Measurements from ENCODE around the gene TAS1R3. TPM values are rescaled to one million over a fixed set of nuclear protein-coding genes. Genes with fewer than 3 reads are reported as not detected.

Gene TAS1R3
- total RNA-seq, 1 donor from 2014 or later = not detected

DNA sequence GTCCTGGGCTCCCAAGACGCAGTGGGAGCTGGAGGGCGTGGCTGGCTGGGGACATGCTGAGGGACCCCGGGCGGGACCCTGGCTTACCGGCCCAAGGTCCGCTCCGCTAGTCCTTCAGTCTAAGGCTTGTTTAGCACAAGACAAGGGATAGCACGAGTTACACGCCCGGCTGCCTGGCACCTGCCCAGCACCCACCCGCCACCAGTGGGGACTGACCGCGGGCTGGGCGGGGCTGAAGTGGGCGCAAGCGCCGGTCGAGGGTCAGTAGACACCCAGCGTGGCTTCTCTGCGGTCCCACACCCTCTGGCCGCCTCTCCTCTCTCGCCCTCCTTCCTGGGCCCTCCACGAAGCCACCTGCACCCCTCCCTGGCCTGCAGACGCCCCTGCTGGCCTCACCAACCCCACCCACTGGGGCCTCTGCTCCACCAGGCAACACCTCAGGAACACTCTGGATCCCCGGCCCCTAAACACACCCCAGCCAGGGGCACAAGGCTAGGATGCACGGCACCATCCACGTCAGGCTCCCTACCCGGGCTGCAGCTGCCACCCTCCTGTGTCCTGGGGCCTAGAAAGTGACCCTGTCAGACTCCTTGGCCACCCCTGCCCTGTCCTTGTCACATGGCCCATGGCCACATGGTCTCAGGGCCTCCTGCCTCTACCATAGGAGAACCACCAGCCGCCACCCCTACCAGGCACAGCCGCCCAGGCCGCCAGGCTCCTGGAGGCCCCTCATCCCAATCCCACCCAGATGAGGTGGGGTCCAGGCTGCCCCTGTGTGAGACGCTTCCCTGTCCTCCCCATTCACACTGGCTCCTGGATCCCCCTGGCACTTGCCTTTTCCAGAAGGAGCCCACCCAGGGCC is 6.1 kb downstream of the TAS1R3 start:
- Histone ChIP-seq H3K4me1 (no peaks in the 10 kb centered on the region), H3F3A (ENCODE audit: low read depth) (peaks cover 12% of the 10 kb centered on the region), H3K27me3 (no peaks in the 10 kb centered on the region), H2AFZ (replicated peaks) (no peak overlapping the region), H3K79me2 (ENCODE audit: low read depth) (no peaks in the 10 kb centered on the region), H3K4me2 (no peak overlapping the region), H3K9ac (no peak overlapping the region), H4K20me1 (ENCODE audit: low read depth) (peaks cover 48% of the 10 kb centered on the region), H3K36me3 (no peaks in the 10 kb centered on the region), H3K9me3 (ENCODE audit: low read depth) (no peaks in the 10 kb centered on the region), H3K27ac (no peak overlapping the region), H3K4me3 (no peak overlapping the region)
- Mint-ChIP-seq H3K27ac (no peak overlapping the region), H3K4me1 (no peaks in the 10 kb centered on the region), H3K4me3 (no peak overlapping the region), H3K36me3 (peaks cover 10% of the 10 kb centered on the region), H3K27me3 (ENCODE audit: insufficient read depth, low read depth) (peaks cover 9% of the 10 kb centered on the region), H3K9me3 (no peaks in the 10 kb centered on the region)
- no peak for DNase-seq (ENCODE audit: low spot score)
- no peak for TF ChIP-seq EZH2 (IDR thresholded peaks at IDR 0.05)

DNA sequence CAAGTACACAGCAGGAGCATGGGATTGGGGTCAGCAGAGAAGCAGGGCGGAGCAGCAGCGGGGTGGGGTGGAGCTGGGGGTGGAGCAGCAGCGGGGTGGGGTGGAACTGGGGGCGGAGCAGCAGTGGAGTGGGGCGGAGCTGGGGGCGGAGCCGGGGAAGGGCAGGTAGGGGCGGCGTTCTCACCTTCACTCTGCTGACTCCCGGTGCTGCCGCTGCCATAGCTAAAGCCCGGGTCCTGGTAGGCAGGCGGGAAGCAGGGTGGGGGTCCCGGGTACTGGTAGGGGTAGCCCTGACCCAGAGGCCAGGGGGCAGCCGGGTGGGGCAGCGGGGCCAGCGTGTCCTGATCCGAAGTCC is 6.7 kb downstream of the TAS1R3 start:
- Histone ChIP-seq H3K9ac (no peak overlapping the region), H3K4me2 (no peak overlapping the region), H3K79me2 (ENCODE audit: low read depth) (no peaks in the 10 kb centered on the region), H3K27me3 (no peaks in the 10 kb centered on the region), H3K4me1 (no peaks in the 10 kb centered on the region), H3F3A (ENCODE audit: low read depth) (peaks cover 12% of the 10 kb centered on the region), H3K4me3 (no peak overlapping the region), H3K36me3 (no peaks in the 10 kb centered on the region), H3K27ac (no peak overlapping the region), H3K9me3 (ENCODE audit: low read depth) (no peaks in the 10 kb centered on the region), H4K20me1 (ENCODE audit: low read depth) (peaks cover 48% of the 10 kb centered on the region), H2AFZ (replicated peaks) (no peak overlapping the region)
- H3K9me3 Mint-ChIP-seq = no peaks in the 10 kb centered on the region
- H3K4me3 Mint-ChIP-seq = no peak overlapping the region
- H3K27ac Mint-ChIP-seq = no peak overlapping the region
- H3K36me3 Mint-ChIP-seq = peaks cover 10% of the 10 kb centered on the region
- no peak for TF ChIP-seq EZH2 (IDR thresholded peaks at IDR 0.05)
- no peak for TF ChIP-seq CTCF (IDR thresholded peaks at IDR 0.05)
- no peak for TF ChIP-seq EZH2phosphoT487 (IDR thresholded peaks at IDR 0.05)
- no peaks in the 10 kb centered on the region for H3K4me1 Mint-ChIP-seq
- H3K27me3 Mint-ChIP-seq (ENCODE audit: insufficient read depth, low read depth) = peaks cover 9% of the 10 kb centered on the region
- no peak for DNase-seq (ENCODE audit: low spot score)

GRCh38 chr1:1338278-1338677 is 7.2 kb downstream of the TAS1R3 start:
- Mint-ChIP-seq H3K4me1 (no peaks in the 10 kb centered on the region), H3K9me3 (no peaks in the 10 kb centered on the region), H3K36me3 (peaks cover 10% of the 10 kb centered on the region), H3K4me3 (no peak overlapping the region), H3K27me3 (ENCODE audit: insufficient read depth, low read depth) (peaks cover 9% of the 10 kb centered on the region), H3K27ac (no peak overlapping the region)
- TF ChIP-seq EZH2phosphoT487 (IDR thresholded peaks at IDR 0.05) = no peak
- no peak for TF ChIP-seq EZH2 (IDR thresholded peaks at IDR 0.05)
- no peak for TF ChIP-seq CTCF (IDR thresholded peaks at IDR 0.05)
- Histone ChIP-seq H3K4me2 (no peak overlapping the region), H2AFZ (replicated peaks) (no peak overlapping the region), H4K20me1 (ENCODE audit: low read depth) (peaks cover 47% of the 10 kb centered on the region), H3K36me3 (no peaks in the 10 kb centered on the region), H3K79me2 (ENCODE audit: low read depth) (no peaks in the 10 kb centered on the region), H3K9me3 (ENCODE audit: low read depth) (no peaks in the 10 kb centered on the region), H3K4me3 (no peak overlapping the region), H3K27me3 (no peaks in the 10 kb centered on the region), H3K4me1 (no peaks in the 10 kb centered on the region), H3K9ac (no peak overlapping the region), H3K27ac (no peak overlapping the region), H3F3A (ENCODE audit: low read depth) (peaks cover 12% of the 10 kb centered on the region)
- DNase-seq (ENCODE audit: low spot score) = no peak

DNA sequence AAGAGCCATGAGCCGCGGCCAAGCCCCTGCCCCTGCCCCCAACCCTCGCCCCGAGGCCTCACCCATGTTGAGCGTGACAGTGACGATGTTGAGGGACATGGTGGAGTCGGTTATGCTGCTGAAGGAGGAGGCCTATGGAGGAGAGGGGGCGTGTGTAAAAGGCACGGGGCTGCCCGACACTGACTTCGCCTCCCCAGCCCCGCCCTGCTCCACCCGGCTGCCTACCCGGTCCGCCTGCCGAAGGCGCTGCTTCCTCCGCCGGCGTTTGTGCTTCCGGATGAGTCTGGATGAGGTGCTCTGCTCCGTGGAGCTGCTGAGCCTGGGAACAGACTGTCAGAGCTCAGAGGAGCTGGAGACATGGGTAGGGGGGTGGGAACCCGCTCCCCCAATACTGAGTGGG is 9.1 kb downstream of the TAS1R3 start:
- no peaks in the 10 kb centered on the region for H3K4me1 ChIP-seq
- H3K4me3 Mint-ChIP-seq = no peak overlapping the region
- peaks cover 2% of the 10 kb centered on the region for H3K27me3 Mint-ChIP-seq (ENCODE audit: insufficient read depth, low read depth)
- no peak for TF ChIP-seq CTCF (IDR thresholded peaks at IDR 0.05)
- no peak for TF ChIP-seq EZH2phosphoT487 (IDR thresholded peaks at IDR 0.05)
- no peak for TF ChIP-seq EZH2 (IDR thresholded peaks at IDR 0.05)
- no peak overlapping the region for H3K27ac Mint-ChIP-seq
- no peak overlapping the region for H3K27ac ChIP-seq
- no peak overlapping the region for H2AFZ ChIP-seq (replicated peaks)
- H3K9me3 Mint-ChIP-seq = no peaks in the 10 kb centered on the region
- no peak overlapping the region for H3K4me2 ChIP-seq
- H3K36me3 Mint-ChIP-seq = peaks cover 10% of the 10 kb centered on the region
- H3K79me2 ChIP-seq (ENCODE audit: low read depth) = peaks cover 12% of the 10 kb centered on the region
- H4K20me1 ChIP-seq (ENCODE audit: low read depth) = peaks cover 48% of the 10 kb centered on the region
- no peak overlapping the region for H3K9ac ChIP-seq
- H3K4me3 ChIP-seq = no peak overlapping the region
- no peak for DNase-seq (ENCODE audit: low spot score)
- no peaks in the 10 kb centered on the region for H3K4me1 Mint-ChIP-seq
- no peaks in the 10 kb centered on the region for H3K9me3 ChIP-seq (ENCODE audit: low read depth)
- H3K36me3 ChIP-seq = no peaks in the 10 kb centered on the region
- H3F3A ChIP-seq (ENCODE audit: low read depth) = peaks cover 9% of the 10 kb centered on the region
- no peaks in the 10 kb centered on the region for H3K27me3 ChIP-seq
